OCI-M2 (cell line): ENCODE data around the gene GJA5.
A peak's percentile ranks its signal among the peaks of the same experiment; 100 is the strongest.
"Not testable (repeated sequence)": the region's sequence is repeated elsewhere in the genome, so short reads cannot be mapped to it uniquely, and the experiment has no call there.

Source experiments
- DNase-seq: peaks from one replicate; lab custom pipeline; 2025; ENCODE audit not compliant: unreplicated experiment; lab: John Stamatoyannopoulos, UW

The GJA5 gene

DNA sequence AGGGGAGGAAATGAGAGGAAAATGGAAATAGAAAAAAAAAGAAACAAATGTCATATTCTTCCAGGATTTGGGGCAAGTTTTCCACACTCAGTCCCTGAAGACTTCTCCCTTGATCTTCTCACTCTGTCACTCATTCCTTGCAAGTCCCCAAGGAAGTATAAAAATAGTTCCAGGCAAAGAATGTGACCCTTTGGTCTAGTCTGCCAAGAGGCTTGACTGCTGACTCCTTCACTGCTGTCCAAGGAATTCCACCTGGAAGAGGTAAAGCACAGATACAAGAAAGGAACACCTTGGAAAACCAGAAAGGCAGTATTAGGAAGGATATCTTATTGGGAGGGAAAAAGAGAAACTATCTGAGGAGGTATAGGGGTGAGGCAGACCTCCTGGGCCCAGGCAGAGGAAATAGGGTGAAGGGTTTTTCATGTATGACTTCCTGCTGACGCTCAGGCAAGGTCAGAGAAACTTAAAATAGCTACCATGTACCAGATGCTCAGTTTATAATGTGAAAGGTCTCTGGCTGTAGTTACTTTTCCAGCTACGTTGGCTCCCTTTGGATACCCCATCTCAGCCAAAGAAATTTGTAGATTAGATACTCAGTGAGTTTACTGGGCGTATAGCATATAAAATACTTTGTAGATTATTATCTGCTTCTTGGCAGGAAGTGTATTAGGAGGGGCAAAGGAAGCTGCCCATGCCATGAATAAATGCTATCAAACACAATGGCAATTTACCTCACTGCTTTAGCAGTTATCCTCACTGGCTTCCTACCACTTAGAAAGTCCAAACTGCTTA lies 2.0 kb upstream of the GJA5 start:
- no peak for DNase-seq

DNA sequence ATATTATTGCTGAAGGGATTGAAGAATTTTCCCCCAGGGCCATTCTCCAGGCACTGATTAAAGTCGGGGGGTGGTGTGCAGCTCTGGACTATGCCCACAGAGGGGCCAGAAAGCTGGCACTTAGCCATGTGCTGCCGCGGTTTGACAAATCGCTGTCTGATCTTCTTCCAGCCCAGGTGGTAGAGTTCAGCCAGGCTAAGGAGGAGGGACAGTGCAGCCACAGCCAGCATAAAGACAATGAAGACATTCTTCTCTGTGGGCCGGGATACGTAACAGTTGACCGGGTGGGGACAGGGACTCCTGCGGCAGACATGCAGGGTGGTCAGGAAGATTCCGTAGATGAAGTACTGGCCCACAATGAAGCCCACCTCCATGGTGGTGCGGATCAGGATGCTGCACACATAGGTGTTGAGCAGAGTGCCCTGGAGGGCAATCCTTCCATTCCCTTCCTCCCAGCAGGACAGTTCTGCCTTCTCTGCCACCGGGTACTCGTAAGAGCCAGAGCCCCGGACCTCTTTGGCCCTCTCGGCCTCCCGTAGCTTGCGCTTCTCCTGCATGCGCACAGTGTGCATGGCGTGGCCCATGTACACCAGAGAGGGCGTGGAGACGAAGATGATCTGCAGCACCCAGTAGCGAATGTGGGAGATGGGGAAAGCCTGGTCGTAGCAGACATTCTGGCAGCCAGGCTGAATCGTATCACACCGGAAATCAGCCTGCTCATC lies 1.9 kb downstream of the GJA5 start:
- no peak for DNase-seq

DNA sequence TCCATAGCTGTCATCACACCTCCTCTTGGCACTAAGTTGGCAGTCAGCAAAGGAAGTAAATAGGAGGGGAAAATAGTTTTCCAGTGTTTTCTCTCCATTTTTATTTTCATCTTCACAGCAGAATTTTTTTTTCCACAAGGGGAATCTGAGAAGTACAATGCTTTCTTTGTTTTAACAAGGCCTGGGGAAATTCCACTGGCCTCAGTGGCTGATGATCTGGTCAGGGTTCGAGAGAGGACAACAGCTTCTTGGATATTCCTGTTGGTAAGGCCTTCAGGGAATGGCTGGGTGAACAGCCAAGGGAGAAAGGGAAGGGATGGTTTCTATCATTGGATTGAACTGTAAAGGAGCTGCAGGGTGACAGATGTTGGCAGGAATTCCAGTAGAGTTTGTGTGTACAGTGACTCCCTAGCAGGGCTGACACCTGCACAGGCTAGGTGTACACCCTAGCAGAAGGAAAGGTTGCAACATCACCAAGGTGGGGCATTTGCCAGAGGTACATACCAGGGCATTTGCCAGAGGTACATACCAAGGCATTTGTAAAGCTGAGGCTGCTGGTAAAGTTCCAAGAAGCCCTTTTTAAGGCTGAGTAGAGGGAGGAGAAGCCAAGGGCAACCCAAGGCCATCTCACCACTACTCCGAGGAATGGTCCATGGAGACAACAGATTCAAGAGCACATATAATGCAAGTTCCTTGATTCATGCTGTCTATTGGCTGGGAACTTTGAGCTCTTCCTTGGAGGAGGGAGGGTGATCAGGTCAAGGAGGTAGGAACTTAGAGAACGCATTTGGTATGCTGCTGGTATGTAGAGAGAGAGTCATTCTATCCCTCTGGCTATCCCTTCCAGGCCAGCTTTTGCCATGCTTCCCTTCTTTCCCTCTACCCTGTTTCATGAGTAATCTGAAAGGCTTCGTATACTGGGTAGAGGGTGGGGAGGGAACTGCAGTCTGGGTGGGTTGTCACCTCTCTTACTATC lies 3.1 kb downstream of the GJA5 start:
- no peak for DNase-seq

- no peak for DNase-seq
These were observed 4.1 kb downstream of the GJA5 start for GRCh38 chr1:147756341-147756740.

DNA sequence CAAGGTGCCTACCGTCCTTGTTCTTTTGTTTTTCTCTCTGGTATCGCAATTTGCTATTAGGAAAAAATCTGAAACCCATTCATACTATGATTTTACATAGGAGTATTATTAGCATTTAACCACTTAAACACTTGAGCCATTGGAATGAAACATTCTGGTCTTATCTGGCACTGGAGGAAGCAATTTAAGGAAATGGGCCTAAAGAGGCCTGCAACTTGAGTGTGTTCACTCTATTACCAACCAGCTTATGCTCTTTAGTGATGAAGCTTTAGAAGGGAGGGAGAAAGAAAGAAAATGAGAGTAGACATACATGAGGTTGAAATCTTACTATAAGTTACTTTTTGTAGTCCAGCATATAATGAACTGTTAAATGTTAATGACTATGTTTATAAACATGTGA lies 5.7 kb downstream of the GJA5 start:
- DNase-seq: no peak

DNA sequence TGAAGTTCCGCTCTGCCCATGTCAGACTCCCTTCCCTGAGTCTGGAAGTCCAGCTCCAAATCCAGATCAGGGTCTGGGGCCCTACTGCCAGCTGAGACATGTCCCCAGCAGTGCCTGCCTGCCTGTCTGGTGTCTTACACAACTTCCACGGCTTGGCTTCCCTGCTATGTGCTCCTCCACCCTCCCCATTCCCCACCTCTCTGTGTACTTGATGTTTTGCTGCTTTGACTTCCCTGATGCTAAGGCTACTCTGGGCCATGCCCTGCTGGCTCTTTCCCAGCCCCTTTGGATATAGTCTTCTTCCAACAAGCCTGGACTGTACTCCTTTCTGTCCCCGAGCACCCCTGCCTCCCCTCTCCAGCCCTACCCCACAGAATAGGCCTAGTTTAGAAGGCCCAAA lies 7.3 kb downstream of the GJA5 start:
- no peak for DNase-seq

GRCh38 chr1:147752511-147752910 lies 7.9 kb downstream of the GJA5 start:
- no peak for DNase-seq

DNA sequence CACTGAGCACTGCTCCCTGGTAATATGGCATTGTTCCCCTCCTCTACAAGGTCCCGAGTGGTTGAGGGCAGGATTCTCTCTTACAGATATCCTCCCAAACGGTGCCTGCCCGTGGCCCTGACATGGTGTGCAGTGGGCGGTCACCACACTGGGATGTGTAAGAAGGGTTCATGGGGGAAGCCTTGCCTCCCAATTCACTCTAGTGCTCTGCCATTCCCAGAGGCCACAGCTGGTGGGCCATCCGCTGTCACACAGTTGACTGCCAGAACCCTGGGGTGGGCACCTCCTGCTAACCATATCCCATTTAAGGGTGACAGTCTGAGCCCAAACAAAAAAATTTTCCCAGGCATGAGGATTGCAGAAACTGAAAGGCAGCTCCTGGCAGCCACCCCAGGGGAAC lies 9.1 kb downstream of the GJA5 start:
- no peak for DNase-seq

DNA sequence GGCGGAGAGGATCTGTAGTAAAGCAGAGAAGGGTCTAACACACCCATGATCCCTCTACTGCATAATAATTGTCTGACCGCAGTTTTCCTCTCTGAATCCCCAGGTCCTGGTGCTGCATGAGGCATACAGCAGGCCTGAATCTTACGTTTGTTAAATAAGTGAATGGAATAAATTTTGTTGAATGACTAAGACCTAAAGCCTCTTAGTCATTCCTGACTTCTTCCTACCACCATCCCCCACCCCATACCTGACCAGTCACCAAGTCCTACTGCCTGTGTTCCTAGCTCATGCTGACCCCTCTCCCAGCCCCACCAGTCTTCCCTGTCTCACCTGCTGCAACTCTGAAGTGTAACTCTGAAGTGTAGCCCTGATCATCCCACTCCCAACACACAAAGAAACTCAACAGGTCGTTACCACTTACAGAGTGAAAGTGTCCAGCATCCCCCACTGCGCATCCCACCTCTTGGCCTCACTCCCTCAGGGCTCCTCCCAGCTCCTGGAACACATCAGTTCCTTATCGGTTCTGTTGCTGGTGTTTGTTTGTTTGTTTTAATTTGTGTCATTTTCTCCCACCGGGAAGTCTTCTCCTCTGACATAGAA lies 9.7 kb downstream of the GJA5 start:
- no peak for DNase-seq

DNA sequence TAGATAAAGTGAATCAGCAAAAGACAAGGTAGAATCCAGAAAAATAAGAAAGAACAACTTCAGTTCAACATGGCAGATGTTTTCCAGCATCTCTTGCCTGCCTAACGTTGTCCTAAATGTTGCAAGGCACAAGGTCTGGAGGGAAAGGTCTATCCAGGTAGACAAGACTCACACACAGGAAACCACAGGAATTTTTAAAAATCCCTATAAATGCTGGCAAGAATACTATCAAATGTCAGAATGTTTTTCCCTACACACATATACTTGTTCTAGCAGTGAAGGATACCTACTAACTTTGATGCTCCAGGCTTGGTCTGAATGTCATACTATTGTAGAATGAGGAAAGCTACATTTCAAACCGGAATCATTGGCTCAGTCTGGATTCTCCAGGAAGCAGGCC lies 10.6 kb downstream of the GJA5 start:
- DNase-seq: no peak

DNA sequence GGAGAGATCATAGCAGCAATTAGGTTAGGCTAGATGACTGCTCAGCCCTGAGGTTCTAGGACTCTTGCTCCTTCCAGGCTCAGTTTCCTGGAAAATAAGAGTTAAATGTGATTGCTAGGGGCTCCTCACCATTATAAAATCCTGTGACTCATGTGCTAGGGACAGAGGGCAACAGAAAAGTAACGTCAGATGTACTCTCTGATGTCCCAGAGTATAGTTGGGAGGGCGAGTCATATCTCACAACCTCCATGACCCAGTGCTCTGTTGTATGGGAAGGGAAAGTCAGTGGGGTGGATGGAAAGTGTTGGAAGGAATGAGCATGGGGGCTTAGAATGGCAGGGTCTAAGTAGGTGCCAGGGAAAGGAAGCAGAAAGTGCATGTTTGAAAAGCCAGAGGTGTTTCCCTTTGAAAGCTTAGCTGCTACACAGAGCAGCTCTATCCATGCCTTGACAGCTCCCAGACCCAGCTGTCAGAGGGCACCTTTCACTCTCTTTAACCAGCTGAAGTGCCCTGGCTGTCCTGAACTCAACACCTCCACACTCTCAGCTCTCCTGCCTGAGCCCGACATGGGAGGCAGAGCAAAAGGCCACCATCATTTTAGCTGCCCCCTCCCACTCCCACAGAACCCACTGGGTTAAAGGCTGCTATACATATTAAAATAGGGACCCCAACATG lies 11.6 kb downstream of the GJA5 start:
- DNase-seq: no peak

DNA sequence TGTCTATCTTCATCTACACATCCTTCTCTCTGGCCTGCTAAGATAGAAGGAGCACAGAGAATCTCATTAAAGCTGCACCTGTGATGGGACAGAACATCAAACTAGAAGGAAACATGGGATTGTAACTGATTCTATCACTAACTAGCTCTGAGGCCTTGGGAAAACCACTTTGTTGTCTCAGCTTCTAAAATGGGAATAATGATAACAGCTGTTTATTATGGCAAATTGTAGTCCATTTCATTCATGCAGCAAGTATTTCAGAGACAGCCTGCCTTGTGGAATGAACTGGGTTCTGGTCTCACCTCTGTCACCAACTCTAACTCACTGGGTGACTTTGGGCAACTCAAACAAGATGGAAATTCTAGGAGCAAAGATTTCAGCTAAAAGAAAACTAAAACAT lies 12.4 kb downstream of the GJA5 start:
- no peak for DNase-seq

DNA sequence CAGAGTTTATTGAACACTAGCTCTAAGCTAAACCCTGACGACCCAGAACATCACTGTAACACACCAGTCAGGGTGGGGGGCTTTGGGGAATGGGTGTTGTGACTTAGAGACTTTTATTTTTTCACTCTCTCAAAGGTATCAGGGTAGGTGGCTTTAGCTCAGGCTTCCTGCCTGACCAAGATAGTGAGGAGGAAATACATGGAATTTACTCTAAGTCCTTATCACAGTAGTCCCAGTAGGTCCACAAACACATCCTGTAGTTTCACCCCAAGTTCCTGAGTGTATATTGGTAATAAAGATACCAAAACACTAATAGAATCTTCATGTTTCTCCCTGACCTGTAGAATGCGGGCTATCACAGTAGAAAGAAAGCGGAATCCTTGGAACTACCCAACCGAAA lies 15.1 kb downstream of the GJA5 start:
- DNase-seq: peak; percentile 10

DNA sequence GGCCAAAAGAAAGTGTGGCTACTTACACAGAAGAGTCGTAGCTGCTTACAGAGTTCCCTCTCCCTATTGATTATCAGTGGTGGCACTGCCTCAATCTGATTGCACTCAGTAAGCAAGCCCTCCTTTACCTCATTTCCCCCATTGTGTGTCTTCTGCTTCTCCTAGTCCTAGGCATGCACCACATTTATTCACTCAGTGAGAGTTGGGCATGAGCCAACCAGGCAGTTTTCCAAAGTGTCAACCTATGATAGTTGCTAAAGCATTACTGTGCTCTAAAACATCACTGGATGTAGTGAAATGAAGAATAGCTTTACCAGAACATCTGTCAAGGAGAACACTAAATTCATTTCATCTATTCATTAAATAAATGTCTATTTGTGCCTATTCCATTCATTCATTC lies 19.3 kb downstream of the GJA5 start:
- no peak for DNase-seq

- DNase-seq: no peak
These were observed 20.0 kb downstream of the GJA5 start for GRCh38 chr1:147740391-147740790.

DNA sequence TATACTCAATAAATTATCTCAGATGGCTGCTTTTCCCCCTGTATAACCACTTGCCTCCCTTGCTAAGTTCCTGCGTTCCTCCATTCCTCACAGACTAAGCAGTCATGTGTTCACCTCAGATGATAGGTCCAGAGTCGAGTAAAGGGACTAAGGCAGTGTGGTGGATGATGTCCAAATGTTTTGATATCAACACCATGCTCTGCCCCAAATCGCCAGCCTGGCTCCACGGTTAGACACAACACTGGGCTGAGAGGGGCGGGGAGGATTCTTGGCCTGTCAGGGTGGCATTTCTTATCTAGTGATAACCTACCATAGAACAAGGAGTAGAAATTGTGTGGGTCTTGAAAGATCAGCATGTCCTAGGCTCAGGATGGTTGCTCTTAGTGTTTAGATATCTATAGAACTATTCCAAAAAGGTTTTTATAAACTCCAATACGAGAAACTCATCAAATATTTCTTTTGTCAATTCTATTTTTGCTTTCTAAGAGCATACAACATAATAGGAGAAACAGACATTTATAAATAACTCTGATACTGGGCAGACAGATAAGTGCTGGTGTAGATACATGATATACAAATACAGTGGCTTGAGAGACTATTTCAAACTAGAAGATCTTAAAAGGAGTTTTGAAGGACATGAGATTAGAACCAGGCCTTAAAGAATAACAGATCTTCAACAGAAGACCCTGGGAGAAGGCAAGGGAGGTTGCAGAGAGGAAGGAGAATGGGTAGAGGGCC lies 21.5 kb downstream of the GJA5 start:
- no peak for DNase-seq

DNA sequence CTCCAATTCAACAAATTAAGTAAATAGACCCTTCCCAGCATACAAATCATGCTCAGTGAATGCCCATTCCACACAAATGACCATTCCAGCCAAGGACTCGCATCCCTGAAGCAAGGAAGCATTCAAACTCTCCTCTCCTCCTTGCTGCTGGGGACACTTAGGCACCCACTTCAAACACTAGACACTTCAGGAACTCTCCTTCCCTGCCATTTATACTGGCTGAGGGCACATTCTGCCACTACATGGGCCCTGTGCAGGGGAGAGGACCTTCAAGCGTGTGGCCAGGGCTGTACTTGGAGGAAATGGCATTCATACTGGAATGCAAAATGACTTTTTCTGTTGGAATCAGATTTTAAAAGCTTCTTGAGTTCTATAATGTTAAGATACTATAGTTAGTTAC lies 22.3 kb downstream of the GJA5 start:
- DNase-seq: no peak

GRCh38 chr1:147736883-147737282 lies 23.5 kb downstream of the GJA5 start:
- DNase-seq: no peak

DNA sequence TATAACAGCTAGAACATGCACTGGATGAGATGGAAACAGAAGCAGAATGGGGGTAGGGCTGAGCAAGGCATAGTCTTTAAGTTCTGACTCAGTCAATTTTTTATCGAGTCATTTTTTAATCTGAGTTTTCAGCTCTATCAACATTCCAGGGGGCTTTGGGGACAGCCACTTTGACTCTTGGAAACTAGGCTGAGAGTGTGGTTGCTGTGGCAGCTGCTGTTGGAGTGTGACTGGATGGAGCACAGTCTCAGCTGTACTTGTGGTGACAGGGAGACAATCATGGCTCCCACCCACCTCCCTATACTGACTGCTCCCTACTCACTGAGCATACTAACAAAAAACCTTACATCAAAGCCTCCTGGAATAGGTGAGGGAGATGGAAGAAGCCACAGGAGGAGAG lies 25.0 kb downstream of the GJA5 start:
- DNase-seq: no peak

DNA sequence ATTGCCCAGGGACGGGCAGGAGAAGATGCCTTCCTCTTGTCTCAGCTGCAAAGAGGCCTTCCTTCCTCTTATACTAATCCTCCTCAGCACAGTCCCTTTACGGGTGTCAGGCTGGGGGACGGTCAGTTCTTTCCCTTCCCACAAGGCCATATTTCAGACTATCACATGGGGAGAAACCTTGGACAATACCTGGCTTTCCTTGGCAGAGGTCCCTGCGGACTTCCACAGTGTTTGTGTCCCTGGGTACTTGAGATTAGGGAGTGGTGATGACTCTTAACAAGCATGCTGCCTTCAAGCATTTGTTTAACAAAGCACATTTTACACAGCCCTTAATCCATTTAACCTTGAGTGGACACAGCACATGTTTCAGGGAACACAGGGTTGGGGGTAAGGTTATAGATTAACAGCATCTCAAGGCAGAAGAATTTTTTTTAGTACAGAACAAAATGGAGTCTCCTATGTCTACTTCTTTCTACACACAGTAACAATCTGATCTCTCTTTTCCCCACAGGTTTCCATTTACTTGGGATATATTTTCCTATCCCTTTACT lies 26.0 kb downstream of the GJA5 start:
- not testable (repeated sequence) for DNase-seq
